HG02678 (cell line): ENCODE results near the gene GRB10.
"Not testable (repeated sequence)": the region's sequence is repeated elsewhere in the genome, so short reads cannot be mapped to it uniquely, and the experiment has no call there.

Source experiments
- ATAC-seq: cut with Tn5 transposase; IDR thresholded peaks from one replicate; pipeline ENCODE4 v1.9.1; 2021; ENCODE audit warnings: mild to moderate bottlenecking, moderate library complexity; ENCODE audit not compliant: unreplicated experiment

GRB10 gene

DNA sequence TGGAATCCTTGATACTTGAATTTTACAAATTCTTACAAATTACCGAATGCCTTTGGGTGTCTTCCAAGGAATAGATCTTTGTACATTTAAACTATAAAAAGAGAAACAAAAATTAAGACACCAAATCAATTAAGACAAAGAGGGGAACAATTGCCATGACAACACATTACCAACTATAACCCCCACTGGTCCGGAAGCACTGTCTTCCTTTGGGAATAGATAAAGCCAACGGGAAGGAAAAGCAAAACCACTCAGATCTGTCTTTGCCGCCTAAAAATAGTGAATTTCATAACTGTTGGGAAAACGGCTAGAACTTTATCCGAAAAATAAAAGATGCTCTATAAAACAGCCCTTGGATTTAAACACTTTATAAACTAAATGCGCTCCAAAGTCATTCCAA lies 37.4 kb downstream of the GRB10 start:
- ATAC-seq, result no peak

DNA sequence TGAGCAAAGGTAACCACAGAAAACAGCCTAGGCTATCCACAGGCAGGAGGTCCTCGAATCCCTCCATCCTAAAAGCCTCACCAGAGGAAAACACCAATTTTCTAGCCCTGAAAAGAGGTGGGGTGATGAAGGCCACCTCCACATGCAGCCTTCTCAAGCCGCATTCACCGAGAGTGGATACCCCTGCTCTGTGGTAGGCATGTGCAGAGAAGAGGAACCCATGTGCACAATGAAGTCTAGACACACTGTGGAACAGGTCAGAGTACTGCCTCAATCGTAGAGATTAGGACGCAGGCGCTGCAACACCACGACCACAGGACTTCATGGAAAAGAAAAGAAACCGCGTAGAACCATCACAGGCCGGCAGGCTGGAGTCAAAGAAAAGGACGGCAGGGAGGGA lies 38.8 kb downstream of the GRB10 start:
- ATAC-seq, result no peak

DNA sequence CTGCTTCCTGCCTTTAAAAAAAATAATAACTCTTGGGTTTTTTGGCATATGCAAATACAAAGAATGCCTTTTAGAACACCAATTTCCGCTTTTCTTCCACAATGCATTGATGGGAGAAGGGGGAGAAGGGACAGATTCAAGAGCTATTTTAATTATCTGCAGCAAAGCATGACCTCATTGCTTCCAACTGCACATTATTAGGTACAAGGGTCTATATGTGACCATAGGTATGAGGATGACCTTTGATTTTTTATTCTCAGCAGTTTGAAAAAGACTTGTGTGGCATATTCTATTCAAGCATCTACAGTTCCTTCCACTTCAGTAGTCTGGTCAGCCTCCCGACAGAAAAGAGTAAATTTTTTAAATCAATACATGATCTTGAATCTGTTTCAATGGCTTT lies 39.7 kb downstream of the GRB10 start:
- no peak for ATAC-seq

DNA sequence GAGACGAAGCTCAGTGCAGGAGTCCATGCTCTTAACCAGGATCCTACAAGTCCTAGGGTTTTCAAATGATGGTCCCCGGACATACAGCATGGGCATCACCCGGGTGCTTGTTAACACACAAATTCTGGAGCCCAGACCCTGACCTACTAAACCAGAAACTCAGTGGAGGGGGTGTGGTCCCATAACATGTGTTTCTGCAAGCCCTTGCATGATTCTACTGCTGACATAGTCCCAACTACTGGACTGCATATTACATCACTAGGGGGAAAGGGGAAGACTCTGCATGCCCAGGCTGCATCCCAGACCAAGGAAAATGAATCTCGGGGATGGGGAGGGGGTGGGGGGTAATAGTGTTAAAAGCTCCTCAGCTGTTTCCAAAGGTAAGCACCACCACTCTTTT lies 40.3 kb downstream of the GRB10 start:
- ATAC-seq, result no peak

DNA sequence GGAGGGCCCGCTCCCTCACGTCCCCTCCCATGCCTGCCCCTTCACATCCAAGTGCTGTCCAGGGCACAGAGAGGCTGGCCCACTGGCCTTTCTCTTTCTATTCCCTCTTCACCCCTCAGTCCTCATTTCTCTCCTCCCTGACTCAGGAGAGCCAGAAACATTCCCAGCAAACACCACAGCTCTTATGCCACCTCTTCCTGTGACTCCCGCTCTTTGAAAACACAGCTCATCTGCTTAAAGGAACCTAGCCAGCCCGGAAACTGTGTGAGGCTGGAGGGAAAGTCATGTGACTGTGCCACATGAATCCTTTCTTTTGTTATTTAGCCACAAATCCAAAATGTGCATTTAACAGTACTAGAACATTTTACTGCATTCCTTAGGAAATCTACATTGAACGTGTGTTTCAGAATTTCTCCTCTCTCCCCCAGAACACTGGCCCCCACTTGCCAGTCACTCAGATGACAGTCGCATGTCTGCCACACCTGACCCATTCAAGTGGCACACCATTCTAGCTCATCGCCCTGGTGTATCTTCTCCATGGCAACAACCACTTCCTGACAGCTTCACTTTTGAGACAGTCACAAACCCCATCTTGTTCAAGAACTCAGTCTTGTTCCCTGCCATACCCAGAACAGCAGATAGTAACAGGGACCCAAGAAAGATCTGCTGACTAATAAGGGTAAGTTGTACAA lies 42.8 kb downstream of the GRB10 start:
- ATAC-seq, result no peak

DNA sequence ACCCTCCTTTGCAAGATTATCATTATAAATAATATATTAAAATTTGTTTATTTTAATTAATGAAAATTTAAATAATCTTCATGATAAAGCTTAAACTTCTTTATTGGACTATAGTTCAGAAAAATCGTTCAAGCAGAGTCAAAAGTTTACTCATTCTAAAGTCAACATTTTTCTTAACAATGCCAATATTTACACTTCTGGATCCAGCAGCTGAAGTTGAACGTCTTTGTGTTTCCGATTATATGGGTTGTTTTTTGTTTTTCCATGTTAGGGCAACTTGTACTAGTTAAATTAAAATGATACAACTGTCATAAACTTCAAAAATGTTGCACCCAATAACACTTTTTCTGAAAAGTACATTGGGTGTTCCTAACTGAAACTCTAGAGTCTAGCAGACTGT lies 43.8 kb downstream of the GRB10 start:
- ATAC-seq, result no peak

DNA sequence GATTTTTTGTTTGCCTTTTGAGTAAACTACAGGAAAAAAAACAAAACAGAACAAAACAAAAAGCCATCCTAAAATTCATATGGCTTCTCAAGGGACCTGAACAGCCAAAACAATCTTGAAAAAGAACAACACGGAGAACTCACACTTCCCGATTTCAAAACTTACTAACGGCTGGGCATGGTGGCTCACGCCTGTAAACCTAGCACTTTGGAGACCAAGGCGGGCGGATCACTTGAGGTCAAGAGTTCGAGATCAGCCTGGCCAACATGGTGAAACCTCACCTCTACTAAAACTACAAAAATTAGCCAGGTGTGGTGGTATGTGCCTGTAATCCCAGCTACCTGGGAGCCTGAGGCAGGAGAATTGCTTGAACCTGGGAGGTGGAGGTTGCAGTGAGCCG lies 46.9 kb downstream of the GRB10 start:
- ATAC-seq, result not testable (repeated sequence)

DNA sequence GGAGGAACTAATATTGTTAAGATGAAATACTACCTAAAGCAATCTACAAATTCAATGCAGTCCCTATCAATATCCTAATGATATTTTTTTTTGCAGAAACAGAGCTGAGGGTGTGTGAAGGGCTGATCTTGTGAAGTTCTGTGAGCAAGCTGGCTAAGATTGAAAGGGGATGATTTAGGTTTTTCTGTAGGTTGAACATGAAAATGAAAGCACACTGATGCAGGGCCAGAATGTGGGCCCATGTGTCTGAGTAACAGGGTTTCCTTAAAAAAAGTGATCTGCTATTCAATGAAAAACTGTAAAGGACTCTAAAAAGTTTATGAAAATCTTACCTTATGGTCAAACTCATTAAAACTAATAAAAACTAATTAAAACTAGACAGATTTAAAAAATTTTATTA lies 47.4 kb downstream of the GRB10 start:
- no peak for ATAC-seq

DNA sequence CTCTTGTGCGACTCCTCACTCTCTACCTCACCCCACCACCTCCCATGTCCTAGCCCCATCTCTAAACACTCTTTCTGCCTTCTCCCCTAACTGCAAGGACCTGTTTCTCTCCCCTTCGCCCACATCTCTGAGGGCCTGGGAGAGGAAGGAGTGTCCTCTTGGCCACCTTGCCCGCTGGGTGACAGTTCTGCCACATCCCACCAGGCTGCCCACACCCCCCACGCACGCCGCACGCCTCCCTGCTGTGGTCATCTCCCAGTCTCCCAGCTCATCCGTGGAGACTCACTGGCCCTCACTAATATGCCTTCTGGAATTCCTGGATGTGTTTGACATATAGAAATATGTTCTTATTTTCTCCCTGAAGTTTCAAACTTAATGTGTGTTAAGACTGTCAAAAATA lies 48.5 kb downstream of the GRB10 start:
- ATAC-seq, result no peak

DNA sequence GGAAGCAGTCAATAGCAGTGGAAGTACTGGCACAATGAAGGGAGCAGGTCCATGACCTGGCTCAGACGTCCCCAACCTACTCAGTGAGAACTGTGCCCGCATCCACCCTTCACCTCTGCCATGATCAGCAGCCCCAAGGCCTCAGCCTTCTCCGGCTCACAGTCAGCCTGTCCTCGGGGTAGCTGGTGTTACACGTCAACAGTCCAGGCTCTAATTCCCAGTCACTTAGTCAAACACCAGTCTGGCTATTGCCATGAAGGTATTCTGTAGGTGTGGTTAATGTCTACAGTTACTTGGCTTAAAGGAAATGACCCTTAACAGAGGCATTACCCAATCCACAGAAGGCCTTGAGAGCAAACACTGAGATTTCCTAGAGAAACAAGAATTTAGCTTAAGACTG lies 49.1 kb downstream of the GRB10 start:
- no peak for ATAC-seq

DNA sequence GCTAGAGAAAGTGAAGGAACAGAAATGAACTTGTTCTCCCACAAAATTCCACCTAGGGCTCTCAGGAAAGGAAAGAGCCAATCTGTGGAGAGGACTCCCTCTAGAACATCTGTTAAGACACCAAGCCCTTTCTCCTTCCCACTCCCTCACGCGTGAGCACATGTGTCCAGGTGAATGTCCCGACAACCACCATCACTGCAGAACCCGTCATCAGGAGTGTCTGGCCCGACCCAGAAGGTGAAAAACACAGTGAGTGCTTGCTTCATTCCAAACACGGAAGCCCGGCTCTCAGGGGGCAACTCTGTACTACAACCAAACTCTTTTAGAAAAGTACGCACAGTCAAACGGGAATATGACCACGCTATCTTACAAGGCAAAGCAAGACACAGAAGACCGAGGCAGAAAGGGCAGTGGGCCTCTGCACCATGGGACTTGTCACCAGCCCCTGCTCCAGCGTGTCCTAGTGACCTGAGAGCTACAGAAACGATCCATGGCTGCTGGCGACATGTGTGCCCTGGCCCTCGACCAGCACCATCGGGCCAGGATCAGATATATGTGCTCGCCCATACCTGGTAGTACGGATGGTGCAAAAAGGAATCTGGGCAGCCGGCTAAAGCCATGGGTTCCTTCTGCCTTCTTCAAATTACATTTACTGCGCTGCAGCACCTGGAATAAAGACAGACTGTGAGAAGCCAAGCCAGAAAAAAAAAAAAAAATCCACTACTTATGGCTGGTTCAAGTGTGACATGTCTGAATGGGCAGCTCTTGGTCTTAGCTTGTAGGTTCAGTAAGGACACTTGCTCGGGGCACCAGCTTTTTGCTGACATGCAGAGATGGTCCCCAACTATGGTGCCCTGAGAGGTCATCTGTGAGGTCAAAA lies 50.8 kb downstream of the GRB10 start:
- no peak for ATAC-seq

DNA sequence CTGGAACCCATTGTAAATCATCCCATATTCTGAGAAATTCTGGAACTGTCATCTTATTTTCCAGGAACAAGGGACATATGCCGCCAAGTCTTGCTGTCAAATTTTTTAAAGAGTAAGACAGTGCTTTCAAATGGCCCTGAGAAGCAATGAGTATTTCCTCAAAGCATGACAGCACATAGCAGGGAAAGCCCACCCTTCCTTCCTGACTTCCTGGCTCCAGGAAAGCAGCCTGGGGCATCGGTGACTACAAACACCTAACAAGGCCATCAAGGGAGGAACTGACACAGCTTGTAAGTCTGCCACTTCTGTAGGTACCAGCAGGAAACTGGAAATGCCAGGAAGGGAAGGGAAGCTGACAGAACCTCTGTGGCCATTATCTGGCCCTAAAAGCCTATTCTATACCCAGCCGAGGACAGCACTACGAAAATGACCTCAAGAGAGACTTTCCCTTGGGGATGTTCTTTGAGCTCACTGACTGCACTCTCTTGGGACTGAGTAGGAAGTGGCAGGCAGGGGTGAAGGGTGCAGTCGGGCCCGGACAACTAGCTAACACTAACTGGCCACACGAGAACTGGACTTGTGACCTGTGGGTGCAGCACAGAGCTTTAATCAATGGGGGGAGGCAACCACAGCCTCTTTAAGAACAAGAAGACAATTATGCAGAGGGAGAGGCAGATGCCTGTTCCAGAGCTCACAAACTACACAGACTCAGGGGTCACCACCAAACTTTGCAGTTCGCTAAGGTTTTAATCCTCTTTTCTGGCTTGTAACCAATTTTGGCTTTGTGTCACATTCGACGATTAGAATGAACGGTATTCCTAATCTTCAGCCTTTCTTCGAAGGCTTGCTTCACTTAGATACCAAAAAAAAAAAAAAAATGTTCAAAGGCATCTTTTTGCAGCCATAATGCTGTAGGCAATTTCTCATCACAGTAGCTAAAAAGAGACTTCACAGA lies 52.0 kb downstream of the GRB10 start:
- no peak for ATAC-seq

DNA sequence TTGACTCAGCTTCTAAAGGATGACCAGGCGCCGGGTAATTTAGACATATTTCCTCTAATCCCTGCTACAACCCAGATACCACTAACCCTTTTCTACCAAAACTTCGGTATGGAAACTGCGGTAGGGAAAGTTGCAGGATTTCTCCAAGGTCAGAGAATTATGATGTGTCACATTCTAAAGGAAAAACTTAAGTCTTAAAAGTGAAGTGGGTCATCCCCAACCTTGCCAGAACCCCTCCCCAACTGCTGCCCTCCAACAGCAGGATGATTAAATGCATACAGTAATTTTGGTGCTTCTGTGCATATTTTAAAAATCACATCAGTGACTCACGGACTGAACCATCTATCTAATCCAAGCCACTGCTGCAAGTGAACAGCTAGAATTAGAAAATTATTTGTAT lies 52.7 kb downstream of the GRB10 start:
- ATAC-seq, result no peak

DNA sequence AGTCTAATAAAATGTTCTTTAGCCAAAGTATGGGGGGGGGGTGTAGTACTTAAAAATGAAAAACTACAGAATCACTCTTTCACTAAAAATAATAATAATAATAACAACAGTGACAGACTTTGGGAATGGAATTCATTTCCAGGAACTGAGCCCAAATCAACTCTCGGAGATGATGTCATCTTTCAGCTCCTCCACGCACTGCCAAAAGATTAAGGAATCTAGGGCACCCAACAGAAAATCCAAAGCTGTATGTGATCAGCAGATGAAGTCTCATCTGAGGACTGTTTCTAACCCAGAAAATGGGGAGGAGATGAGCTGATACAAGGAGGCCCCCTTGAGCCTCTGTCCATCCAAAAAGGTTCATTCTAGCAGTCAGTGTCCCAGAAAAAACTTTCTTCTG lies 54.5 kb downstream of the GRB10 start:
- ATAC-seq, result no peak

DNA sequence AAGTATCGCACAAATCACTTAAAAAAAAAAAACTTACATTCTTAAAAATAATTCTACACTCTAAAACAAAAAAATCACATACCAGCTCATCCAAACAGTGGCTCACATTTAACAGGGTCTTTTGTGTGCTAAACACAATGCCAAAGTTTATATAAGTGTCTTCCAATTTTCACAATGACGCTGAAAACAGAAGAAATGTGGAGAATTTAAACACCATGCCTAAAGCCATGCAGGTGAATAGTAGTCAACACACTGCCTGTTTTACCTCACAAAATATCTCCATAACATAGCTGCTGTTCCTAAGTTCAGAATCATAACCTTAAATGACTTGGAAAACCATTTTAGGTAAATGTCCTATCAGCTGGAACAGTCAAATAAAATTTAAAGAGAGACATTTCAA lies 55.0 kb downstream of the GRB10 start:
- ATAC-seq, result no peak

DNA sequence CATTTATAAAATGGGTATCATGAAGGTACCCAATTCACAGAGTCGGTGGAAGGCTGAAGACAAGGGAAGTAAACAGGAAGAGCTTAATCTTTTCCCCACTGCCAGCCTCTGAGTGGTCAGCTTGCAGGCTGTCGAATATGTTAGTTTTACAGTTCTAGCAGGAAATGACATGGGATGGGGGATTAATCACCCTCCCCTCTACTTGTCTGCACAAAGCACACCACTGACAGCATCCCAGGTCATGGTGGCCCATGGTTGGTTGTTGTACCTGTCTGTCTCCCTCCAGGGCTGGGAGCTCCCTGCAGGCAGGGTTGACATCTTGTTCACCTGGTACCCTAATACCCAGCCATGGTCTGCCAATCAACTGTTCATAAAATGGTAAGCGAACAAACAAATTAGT lies 55.6 kb downstream of the GRB10 start:
- ATAC-seq, result no peak

DNA sequence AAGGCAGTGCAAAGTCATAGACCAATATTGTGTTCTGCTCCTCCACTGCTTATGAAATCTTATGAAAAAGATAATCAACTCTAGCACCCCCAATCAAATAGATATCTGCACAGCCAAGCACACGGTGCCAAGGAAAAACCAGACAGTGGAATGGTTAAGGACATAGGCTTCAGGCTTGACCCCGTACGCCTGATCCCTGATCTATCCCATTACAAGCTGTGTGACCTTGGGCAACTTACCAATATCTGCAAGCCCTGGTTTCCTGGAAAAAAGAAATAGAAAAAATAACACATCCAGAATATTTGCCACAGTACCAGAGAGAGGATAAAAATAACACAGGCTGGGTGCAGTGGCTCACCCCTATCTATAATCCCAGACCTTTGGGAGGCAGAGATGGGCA lies 56.9 kb downstream of the GRB10 start:
- no peak for ATAC-seq

DNA sequence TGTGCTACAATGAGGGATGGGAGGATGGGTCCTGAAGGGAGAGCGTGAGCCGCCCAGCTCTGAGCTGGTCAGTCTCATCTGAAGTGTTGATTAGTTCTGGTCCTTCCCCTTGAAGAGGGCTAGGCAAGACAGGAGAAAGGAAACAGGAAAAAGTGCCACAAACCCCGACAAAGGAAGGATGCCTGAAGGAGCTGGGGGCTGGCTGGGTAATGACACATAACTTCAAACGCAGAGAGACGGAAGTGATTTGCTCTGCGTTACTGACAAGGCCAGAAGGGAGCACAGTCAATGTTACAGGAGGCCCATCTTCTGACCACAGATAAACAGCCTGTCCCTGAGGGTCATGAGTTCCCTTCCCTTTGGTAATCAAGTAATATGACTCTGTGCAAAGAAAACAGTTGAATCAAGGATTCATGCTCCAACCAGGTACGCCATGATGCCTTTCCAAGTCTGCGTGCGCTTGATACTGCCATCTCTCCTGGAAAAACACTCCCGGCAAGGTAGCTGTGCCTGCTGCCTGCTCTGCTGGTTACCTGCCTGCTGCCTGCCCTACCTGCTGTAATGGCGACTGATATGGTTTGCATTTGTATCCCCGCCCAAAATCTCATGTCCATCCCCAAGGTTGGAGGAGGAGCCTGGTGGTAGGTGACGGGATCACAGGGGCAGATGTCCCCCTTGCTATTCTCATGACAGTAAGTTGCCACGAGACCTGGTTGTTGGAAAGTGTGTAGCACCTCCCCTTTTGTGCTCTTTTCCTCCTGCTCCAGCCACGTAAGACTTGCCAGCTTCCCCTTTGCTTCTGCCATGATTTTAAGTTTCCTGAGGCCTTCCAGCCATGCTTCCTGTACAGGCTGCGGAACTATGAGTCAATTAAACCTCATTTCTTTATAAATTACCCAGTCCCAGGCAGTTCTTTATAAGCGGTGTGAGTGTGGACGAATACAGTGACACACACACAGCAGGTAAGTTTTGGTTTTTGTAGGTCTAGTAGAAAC lies 57.9 kb downstream of the GRB10 start:
- ATAC-seq, result no peak

DNA sequence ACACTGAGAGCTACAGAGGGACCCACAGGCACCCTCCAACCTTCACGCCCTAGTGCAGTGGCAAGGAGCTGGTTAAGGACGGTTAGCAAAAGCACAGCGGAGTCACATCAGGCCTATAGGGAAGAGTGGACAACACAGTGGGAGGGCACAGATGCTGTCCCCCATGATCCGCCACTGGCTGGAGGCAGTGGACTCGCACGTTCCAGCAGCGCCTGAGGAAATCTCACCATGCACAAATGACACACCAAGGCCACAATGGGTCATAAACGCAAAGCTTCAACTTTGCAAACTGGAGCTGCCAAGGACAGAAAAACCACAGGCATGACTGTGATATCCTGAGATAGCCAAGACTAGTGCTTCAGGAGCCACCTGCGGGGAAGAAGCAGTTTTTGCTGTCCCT lies 58.8 kb downstream of the GRB10 start:
- no peak for ATAC-seq

DNA sequence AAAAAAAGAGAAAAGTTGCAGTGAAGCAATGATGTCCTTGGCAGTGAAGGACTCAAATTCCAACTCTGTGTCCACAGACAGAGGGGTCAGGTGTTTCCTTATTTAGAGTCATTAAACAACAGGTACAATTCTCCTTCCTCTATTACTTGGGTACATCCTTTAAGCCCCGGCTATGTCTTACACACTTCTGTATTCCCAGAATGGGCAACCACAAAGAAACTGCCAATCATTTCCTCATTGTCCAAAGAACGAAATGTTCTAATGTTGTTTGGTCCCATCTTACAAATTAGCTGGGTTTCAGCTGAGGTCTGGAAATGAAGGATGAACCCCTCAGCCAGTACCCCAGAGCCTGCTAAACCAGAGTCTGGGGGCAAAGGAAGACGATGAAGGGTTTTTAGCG lies 59.5 kb downstream of the GRB10 start:
- no peak for ATAC-seq
